ENCODE measurements around the gene MICALL2.

- TF ChIP-seq POLR2A (IDR thresholded peaks at IDR 0.05) (no peak), CTCF (IDR thresholded peaks at IDR 0.05) (no peak)
Measured at GRCh38 chr7:1493129-1493528, 33.9 kb upstream of the MICALL2 start.

Data from uterus (tissue), 2 donors.